Mesothelial cell of epicardium (in vitro differentiated cells): ENCODE results near the gene KCTD14. TPM values are rescaled to one million over a fixed set of nuclear protein-coding genes. Genes with fewer than 3 reads are reported as not detected.
"Not testable (repeated sequence)": the region's sequence is repeated elsewhere in the genome, so short reads cannot be mapped to it uniquely, and the experiment has no call there.

ENCODE experiments used
- DNase-seq, 2 experiments: peaks; one replicate each; pipeline ENCODE4 v3.0.0; 2021; ENCODE audit warnings: low spot score in 2 of 2; ENCODE audit not compliant: unreplicated experiment in 2 of 2
- H3K27ac Mint-ChIP-seq: 2 replicates; pipeline ENCODE4 v1.8.0; 2021; ENCODE audit warnings: mixed read lengths
- H3K27me3 Mint-ChIP-seq: 2 replicates; pipeline ENCODE4 v1.8.0; 2021; ENCODE audit warnings: low read depth, mixed read lengths
- H3K36me3 Mint-ChIP-seq: 2 replicates; pipeline ENCODE4 v1.8.0; 2021; ENCODE audit warnings: mixed read lengths
- H3K4me1 Mint-ChIP-seq: 2 replicates; pipeline ENCODE4 v1.8.0; 2021; ENCODE audit warnings: mixed read lengths
- H3K4me3 Mint-ChIP-seq: 2 replicates; pipeline ENCODE4 v1.8.0; 2021; ENCODE audit warnings: mild to moderate bottlenecking, moderate library complexity, mixed read lengths
- H3K9me3 Mint-ChIP-seq: 2 replicates; pipeline ENCODE4 v1.8.0; 2021; ENCODE audit warnings: mixed read lengths
- total RNA-seq: library from RNA; stranded (reverse); gene quantifications from 3 replicates; pipeline ENCODE4 v1.2.1, GENCODE V29; 2021
- TF ChIP-seq, protein P1 (sequence below): fragments of 200-600 bp; sonication (generic); IDR thresholded peaks from one replicate; pipeline ENCODE4 v1.5.0; 2021; ENCODE audit warnings: antibody characterized with exemption; ENCODE audit not compliant: unreplicated experiment

KCTD14 gene
- total RNA-seq, 1 donor from 2014 or later, result 5.4 TPM

DNA sequence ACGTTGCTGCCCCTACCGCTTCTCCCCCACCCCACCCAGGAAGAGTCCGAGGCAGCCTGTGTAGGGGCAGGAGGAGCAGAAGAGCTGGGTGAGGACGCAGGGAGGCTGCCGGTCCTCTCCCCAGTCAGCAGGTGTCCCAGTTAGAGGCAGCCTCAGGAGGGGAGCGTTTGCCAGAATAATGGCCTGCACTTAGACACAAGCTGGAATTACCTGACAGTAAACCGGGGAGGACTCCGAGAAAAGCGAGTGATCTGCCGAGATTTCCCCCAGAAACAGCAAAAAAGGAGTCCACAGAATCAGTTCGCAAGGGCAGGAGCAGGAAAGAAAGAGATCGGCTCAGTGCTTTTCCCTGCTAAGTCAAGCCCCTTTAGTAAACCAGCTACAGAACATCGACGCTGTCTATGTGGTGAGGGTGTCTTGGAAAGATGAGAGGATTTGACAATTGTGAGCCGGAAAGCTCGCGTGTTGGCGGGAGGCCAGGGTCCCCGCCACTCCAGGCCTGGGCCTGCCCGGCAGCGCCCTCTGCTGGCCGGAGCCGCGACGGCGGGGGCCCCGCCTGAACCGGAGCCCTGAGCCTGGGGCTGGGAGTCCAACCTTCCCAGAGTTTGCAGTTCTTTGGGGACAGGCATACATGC is 22.9 kb upstream of the KCTD14 start:
- peak overlapping the region; percentile 52 for H3K4me3 Mint-ChIP-seq
- DNase-seq, result peak; percentile 86 to 97
- H3K27ac Mint-ChIP-seq, result peak overlapping the region; percentile 65

DNA sequence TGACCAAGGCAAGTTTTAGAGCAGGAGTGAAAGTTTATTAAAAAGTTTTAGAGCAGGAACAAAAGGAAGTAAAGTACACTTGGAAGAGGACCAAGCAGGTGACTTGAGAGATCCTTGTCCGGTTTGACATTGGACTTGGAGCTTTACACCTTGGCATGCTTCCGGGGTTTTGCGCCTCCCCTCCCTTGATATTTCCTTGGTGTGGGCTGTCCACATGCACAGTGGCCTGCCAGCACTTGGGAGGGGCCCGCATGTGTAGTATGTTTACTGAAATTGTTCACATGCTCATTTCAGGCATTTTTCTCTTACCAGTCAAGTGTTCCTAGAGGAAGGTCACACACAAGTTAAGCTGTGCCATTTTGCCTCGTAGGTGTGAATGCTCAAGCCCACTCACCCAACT is 21.6 kb upstream of the KCTD14 start:
- H3K9me3 Mint-ChIP-seq, result peaks cover 3% of the 10 kb centered on the region
- H3K27me3 Mint-ChIP-seq, result no peaks in the 10 kb centered on the region
- H3K36me3 Mint-ChIP-seq, result no peaks in the 10 kb centered on the region
- TF ChIP-seq, protein P1, sequence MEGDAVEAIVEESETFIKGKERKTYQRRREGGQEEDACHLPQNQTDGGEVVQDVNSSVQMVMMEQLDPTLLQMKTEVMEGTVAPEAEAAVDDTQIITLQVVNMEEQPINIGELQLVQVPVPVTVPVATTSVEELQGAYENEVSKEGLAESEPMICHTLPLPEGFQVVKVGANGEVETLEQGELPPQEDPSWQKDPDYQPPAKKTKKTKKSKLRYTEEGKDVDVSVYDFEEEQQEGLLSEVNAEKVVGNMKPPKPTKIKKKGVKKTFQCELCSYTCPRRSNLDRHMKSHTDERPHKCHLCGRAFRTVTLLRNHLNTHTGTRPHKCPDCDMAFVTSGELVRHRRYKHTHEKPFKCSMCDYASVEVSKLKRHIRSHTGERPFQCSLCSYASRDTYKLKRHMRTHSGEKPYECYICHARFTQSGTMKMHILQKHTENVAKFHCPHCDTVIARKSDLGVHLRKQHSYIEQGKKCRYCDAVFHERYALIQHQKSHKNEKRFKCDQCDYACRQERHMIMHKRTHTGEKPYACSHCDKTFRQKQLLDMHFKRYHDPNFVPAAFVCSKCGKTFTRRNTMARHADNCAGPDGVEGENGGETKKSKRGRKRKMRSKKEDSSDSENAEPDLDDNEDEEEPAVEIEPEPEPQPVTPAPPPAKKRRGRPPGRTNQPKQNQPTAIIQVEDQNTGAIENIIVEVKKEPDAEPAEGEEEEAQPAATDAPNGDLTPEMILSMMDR, result no peak
- peaks cover 23% of the 10 kb centered on the region for H3K4me1 Mint-ChIP-seq
- H3K4me3 Mint-ChIP-seq, result no peak overlapping the region
- DNase-seq, result no peak
- H3K27ac Mint-ChIP-seq, result no peak overlapping the region

More for the DNA sequence above, 22.9 kb upstream of the KCTD14 start:
- Mint-ChIP-seq H3K4me1 (peaks cover 19% of the 10 kb centered on the region), H3K27me3 (no peaks in the 10 kb centered on the region), H3K36me3 (no peaks in the 10 kb centered on the region), H3K9me3 (peaks cover 3% of the 10 kb centered on the region)
- TF ChIP-seq, protein P1, result peak; percentile 99

DNA sequence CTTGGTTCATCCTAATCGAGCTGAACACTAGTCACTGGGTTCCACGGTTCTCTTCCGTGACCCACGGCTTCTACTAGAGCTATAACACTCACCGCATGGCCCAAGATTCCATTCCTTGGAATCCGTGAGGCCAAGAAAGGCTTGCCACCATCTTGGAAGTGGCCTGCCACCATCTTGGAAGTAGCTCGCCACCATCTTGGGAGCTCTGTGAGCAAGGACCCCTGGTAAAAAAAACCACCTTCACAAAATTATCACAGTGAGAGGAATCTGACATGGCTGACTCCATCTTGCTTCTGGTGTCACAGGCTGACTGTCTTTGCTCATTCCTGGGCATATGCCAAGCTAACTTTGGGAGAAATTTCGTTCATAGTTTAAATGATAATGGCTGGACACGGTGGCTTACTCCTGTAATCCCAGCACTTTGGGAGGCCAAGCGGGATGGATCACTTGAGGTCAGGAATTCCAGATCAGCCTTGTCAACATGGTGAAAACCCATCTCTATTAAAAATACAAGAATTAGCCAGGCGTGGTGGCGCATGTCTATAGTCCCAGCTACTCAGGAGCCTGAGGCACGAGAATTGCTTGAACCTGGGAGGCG is 18.9 kb upstream of the KCTD14 start:
- Mint-ChIP-seq H3K27me3 (no peaks in the 10 kb centered on the region), H3K9me3 (peaks cover 3% of the 10 kb centered on the region), H3K4me3 (no peak overlapping the region), H3K4me1 (peaks cover 26% of the 10 kb centered on the region), H3K36me3 (no peaks in the 10 kb centered on the region), H3K27ac (peak overlapping the region; percentile 73)
- DNase-seq, result no peak
- TF ChIP-seq, protein P1, result no peak

DNA sequence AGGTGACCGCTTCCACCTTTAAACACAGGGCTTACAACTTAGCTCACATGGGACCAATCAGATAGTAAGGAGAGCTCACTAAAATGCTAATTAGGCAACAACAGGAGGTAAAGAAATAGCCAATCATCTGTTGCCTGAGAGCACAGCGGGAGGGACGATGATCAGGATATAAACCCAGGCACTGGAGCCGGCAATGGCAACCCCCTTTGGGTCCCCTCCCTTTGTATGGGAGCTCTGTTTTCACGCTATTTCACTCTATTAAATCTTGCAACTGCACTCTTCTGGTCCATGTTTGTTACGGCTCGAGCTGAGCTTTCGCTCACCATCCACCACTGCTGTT is 18.3 kb upstream of the KCTD14 start:
- DNase-seq, H3K4me3 Mint-ChIP-seq, H3K9me3 Mint-ChIP-seq, H3K27me3 Mint-ChIP-seq, H3K36me3 Mint-ChIP-seq: not testable (repeated sequence)
- H3K4me1 Mint-ChIP-seq, result peaks cover 24% of the 10 kb centered on the region
- peak overlapping the region; percentile 73 for H3K27ac Mint-ChIP-seq

DNA sequence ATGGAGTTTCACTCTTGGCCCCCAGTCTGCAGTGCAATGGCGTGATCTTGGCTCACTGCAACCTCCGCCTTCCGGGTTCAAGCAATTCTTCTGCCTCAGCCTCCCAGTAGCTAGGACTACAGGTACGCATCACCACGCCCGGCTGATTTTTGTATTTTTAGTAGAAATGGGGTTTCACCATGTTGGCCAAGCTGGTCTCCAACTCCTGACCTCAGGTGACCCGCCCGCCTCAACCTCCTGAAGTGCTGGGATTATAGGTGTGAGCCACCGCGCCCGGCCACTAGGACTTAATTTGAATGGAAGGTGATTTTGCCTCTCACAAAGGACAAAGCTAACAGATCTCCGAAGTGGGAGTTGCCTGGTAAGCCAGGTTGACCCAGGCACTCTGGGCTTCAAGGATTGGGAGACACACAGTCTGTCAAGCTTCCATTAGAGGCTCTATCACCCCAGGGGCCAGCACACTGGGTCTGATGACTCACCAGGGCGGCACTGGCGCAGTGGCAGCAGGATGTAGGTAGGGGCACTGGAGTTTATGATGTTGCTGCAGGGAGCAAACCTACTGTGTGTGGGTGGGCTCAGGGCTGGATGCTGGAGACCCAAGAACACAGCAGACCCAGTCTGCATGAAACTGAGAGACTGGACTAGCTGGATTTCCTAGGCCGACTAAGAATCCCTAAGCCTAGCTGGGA is 17.8 kb upstream of the KCTD14 start:
- Mint-ChIP-seq H3K27me3 (no peaks in the 10 kb centered on the region), H3K4me3 (no peak overlapping the region), H3K27ac (peak overlapping the region; percentile 12), H3K36me3 (no peaks in the 10 kb centered on the region), H3K9me3 (peaks cover 3% of the 10 kb centered on the region), H3K4me1 (peaks cover 19% of the 10 kb centered on the region)
- DNase-seq, result no peak
- TF ChIP-seq, protein P1, result no peak
